ENCODE data around the gene SLC35D2.

SLC35D2 gene
- total RNA-seq, result 3.3 to 5.9 (median 5.1) reads per million in 4 experiments

DNA sequence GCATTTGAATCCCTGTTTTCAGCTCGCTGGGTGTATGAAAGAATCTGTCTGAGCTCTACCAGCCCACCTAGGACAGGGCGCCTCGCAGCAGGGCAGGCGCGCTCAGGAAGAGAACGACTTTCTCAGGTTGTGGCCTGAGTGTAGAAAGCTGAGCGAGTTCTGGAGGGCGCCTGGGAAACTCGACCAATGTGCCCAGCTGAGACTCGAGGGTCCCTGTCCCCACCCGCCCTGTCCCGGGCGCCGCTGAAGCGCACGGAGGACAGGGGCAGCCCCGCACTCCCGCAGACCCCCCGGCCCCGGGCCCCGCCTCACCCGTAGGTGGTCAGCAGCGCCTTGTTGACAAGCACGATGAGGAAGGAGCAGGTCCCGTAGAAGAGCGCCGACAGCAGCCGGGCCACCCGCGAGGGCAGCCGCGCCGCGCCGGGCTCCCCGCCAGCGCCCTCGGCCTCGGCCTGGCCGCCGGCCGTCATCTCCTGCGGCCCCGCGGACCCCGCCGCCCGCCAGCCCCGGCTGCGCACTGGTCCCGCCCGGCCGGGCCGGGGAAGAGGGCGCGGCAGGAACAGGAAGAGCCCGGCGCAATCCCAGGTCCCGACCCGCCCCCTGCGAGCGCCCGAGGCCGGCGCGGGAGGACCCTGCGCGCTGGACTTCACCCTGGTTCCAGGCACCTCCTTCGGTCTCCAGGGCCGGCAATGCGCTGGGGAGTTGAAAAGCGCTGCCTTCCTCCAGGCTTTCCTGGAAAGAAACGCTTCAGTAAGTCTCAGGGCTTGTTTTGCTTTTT is at the start of gene SLC35D2:
TSS of gene SLC35D2 (minus strand) at position 547 of the 778 bp plus-strand sequence. CDS start at position 470, 77 bp downstream.
- DNase-seq, result no peak

DNA sequence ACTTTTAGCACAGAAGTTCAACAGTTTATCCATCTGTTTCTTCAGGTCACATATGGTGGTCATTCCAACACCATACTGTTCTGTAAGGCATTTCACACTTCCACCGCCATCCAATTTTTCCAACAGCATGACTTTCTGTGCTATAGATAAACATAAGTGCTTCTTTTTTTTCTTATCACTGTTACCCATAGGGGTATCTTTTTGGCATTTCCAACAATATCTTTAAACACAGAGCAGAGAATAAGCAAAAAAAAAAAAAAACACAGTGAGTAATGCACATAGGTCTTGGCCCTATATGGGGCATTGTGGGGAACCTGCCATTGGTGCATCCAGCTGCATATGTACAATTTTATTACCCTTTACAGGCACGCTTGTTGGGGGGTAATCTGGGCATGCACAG is 46.9 kb upstream of the SLC35D2 start:
- no peak for DNase-seq

GRCh38 chr9:96429732-96430131 is 46.2 kb upstream of the SLC35D2 start:
- DNase-seq, result no peak

DNA sequence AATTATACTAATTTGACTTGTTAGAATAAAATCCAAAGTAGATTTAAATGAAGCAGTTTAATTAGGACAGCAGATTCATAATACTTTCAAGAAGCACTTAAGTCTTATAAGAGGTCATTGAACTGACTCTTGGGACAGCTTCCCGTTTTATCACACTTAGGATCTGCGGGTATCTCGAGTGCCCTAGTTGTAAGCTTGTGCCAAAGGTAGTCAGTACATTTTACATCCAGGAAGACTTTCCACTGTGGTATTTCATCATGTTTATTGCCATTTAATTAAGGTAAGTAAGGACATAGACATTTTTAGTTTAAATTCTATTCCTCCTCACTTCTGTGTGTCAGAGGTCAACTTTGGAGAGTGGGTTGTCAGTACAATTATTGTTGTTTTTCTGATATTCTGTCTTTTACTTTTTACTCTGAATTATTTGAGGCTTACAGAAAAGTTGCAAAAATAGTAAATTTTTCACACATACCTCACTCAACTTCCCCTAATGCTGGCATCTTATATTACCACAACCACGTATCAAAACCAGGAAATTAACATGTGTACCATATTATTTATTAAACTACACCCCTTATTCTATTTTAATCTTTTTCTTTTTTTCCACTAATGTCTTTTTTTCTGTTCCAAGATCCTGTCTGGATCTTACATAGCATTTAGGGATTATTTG is 42.1 kb upstream of the SLC35D2 start:
- no peak for DNase-seq

DNA sequence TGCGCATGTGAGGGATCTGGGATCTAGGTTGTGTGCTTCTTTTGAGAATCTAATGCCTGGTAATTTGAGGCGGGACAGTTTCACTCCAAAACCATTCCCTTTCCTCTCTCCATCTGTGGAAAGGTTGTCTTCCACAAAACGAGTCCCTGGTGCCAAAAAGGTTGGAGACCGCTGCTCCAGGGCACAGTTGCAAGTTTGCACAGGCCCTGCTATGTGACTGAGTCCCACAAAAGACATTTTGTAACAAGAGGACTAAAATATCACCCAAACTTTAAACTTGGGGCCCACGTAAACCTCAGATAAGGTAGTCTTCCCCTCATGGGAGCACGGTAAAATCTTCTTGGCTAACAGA is 40.5 kb upstream of the SLC35D2 start:
- no peak for DNase-seq

- no peak for DNase-seq
Measured at GRCh38 chr9:96423322-96423984, 39.9 kb upstream of the SLC35D2 start.

- no peak for DNase-seq
Measured at GRCh38 chr9:96420468-96421219, 37.1 kb upstream of the SLC35D2 start.

GRCh38 chr9:96419691-96419969 is 36.1 kb upstream of the SLC35D2 start:
- DNase-seq, result no peak

GRCh38 chr9:96418920-96419690 is 35.6 kb upstream of the SLC35D2 start:
- DNase-seq, result peak; percentile 26

DNA sequence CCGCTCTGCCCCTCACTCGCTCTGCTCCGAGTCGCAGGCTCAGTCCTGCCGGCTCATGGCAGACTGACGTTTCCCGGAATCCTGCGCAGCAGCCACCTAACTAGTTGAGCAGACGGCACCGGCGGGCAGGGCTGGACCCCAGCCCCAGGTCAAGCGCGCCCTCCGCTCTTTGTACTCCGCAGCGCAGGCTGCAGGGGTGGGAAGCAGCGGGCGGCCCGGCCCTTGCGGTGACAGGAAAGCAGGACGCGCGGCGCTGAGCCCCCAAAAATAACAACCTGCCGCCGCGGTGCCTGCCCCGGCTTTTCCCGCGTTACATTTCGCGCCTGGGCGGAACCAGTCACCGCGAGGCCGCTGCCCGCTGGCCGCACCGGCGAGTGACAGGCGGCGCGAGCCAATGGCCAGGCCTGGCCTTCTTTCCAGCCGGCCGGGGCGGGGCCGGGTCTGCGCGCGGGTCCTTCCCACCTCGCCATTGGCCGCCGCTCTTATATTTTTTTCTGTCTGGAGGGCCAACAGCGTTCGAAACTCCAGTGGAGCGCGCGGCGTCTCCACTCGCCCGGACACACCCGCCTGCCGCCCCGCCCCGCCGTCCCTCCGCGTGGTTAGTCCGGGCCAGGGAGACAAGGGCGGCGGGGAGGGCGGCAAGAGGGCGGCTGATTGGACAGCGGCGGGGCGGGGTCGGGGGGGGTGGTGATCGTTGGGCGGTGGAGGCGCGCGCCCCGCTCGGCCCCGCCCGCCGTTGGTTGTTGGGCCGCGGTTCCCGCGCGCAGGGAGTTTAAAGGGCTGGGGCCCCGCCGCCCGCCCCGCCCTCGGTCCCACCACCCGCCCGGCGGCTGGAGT is 34.8 kb upstream of the SLC35D2 start, which contains the start of gene ZNF367:
TSS of gene ZNF367 (minus strand) at position 288 of the 837 bp plus-strand sequence. CDS start 338 bp downstream, outside the sequence.
- peak; percentile 83 for DNase-seq

DNA sequence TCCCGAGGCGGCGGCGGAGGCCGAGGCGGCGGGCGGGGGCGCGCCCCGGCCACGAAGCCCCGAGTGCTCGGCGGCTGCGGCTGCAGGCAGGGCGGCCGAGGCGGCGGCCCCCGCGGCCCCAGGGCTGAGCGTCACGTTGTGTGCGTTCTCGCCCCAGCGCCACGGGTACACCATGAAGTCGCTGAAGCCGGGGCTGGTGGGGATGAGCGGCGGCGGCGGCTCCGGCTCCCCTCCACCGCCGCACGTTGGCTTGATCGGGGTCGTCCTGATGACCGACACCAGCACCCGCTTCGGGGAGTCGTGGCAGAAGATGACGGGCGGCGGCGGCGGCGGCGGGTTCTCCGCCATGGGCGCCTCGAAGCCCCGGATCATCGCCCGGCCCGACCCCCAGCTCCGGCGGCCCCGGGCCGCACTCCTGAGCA is 34.2 kb upstream of the SLC35D2 start:
- peak; percentile 39 for DNase-seq

- DNase-seq, result peak; percentile 85
Measured at GRCh38 chr9:96417051-96417586, 33.6 kb upstream of the SLC35D2 start.

- DNase-seq, result no peak
Measured at GRCh38 chr9:96413302-96414221, 30.1 kb upstream of the SLC35D2 start.

DNA sequence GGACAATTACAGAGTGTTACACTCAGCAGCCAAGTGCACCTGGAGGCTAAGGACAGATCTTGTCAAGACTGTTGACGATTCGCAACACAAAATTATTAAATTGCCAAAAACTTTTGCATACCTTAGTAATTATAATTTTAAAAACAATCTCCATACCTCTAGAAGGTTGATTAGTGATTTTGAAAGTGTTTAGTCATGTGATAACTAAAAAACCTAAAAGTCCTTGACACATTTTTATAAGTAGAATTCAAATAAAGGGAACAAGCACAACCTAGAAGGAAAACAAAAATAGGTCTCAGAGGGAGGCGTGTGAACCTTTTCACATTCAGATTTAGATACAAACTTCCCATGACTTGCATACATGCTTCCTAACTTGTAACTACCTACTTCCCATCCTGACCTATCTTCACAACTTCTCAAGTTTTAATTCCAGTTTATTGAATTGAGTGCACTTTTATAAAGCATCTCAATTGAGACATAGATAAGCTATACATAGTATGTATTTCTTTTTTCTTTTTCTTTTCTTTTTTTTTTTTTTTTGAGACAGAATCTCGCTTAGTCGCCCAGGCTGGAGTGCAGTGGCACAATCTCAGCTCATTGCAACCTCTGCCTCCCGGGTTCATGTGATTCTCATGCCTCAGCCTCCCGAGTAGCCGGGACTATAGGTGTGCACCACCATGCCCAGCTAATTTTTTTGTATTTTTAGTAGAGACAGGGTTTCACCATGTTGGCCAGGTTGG is 28.8 kb upstream of the SLC35D2 start:
- no peak for DNase-seq

- no peak for DNase-seq
Measured at GRCh38 chr9:96411129-96411838, 27.8 kb upstream of the SLC35D2 start.

DNA sequence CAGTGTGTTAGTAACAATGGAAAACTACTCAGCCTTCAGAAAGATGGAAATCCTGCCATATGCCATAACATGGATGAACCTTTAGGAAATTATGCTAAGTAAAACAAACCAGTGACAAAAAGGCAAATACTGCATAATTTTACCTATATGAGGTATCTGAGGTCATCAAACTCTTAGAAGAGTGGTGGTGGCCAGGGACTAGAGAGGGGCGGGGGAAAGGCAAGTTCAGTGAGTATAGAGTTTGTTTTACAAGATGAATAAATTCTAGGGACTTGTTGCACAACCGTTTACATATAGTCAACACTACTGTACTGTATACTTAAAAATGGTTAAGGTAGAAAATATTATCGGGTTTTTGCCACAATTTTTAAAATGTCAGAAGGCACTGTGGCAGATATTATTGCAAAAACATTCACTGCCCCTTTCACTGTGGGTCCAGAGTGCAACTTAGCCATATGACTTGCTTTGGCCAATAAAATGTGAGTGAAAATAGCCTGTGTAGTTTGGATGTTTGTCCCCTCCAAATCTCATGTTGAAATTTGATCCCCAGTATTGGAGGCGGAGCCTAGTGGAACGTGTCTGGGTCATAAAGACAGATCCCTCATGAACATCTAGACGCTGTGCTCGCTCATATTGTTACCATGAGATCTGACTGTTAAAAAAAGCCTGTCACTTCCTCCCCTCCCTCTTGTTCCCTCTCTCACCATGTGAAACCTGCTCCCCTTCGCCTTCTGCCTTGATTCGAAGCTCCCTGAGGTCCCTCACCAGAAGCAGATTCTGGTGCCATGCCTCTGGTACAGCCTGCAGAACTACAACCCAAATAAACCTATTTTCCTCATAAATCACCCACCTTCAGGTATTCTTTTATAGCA is 25.1 kb upstream of the SLC35D2 start:
- DNase-seq, result no peak

DNA sequence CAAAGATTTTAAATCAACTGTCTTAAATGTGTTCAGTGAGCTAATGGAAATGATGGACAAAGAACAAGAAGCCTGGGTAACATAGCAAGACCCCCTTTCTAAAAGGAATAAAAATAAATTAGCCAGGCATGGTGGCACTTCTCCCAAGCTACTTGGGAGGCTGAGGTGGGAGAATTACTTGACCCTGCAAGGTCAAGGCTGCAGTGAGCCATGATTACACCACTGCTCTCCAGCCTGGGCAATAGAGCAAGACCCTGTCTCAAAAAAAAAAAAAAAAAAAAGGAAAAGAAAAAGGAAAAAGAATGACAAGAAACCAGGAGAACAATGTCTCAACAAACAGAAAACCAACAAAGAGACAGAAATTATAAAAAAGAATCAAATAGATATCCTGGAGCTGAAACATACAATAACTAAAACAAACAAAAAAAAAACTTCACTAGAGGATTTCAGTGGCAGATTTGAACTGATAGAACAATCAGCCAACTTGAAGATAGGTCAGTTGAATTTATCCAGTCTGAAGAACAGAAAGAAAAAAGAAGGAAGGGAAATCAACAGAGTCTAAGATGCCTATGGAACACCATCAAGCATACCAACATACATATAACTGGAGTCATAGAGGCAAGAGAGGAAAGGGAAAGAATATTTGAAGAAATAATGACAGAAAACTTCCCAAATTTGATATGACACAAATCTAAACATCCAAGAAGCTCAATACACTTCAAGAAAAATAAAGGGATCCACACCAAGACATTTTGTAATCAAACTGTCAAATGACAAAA is 16.8 kb upstream of the SLC35D2 start:
- DNase-seq, result no peak

All from effector CD8-positive, alpha-beta T cell (primary cell).